ENCODE data around the gene MGA.

DNA sequence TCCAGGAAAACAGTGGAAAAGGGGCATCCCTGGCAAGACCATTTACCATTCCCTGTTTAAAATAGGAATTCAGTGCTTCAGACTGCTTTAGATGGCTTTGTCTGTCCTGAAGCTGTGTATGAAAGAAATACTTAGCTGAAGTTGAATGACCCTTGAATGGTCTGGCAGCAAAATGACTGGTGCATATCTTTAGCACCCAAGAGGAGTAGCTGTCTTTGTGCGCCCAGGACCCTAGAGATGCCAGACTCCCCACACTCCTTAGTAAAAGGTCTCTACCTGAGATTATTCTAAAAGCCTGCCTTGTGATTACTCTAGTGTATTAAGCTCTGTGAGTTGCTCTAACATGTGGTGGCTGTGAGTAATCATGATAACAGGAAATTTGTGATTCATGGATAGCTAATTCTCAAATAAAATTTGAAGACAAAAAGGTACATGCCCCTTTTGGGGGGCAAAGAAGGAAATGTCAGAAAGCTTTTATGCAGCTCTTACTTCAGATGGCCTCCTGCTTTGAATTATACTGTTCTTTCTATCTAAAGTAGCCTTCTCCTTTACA, 117.3 kb downstream of the MGA start:
- TF ChIP-seq POLR2A (IDR thresholded peaks at IDR 0.05; ENCODE audit: low read length) = no peak
- no peak for TF ChIP-seq GATA1 (IDR thresholded peaks at IDR 0.05; ENCODE audit: low read depth, low read length)
